ENCODE measurements around the gene PBX4.

The PBX4 gene

GRCh38 chr19:19644054-19644388 is 25.5 kb upstream of the PBX4 start:
- TF ChIP-seq MYC (IDR thresholded peaks at IDR 0.05; ENCODE audit: low read depth, low read length) (no peak), MAX (IDR thresholded peaks at IDR 0.05; ENCODE audit: low read depth, low read length) (no peak), POLR2A (IDR thresholded peaks at IDR 0.05; ENCODE audit: extremely low read depth, insufficient read length) (no peak), CTCF (IDR thresholded peaks at IDR 0.05; ENCODE audit: low read depth, low read length) (no peak)
- no peak for DNase-seq (ENCODE audit: low read depth)
- H3K4me3 ChIP-seq (ENCODE audit: low read depth, low read length): no peak overlapping the region

GRCh38 chr19:19643158-19644053 is 24.9 kb upstream of the PBX4 start, which contains the start of gene GMIP:
Gene GMIP (minus strand): TSS chr19:19643657. CDS start chr19:19643529, 128 bp downstream.
- peak within 1 kb of the TSS; percentile 85 for H3K4me3 ChIP-seq (ENCODE audit: low read depth, low read length)
- DNase-seq (ENCODE audit: low read depth): peak; percentile 88
- TF ChIP-seq CTCF (IDR thresholded peaks at IDR 0.05; ENCODE audit: low read depth, low read length) (peak; percentile 73), POLR2A (IDR thresholded peaks at IDR 0.05; ENCODE audit: extremely low read depth, insufficient read length) (peak; percentile 14), MAX (IDR thresholded peaks at IDR 0.05; ENCODE audit: low read depth, low read length) (no peak; the same call in 1 of the 2 replicates), MYC (IDR thresholded peaks at IDR 0.05; ENCODE audit: low read depth, low read length) (peak; percentile 56)

DNA sequence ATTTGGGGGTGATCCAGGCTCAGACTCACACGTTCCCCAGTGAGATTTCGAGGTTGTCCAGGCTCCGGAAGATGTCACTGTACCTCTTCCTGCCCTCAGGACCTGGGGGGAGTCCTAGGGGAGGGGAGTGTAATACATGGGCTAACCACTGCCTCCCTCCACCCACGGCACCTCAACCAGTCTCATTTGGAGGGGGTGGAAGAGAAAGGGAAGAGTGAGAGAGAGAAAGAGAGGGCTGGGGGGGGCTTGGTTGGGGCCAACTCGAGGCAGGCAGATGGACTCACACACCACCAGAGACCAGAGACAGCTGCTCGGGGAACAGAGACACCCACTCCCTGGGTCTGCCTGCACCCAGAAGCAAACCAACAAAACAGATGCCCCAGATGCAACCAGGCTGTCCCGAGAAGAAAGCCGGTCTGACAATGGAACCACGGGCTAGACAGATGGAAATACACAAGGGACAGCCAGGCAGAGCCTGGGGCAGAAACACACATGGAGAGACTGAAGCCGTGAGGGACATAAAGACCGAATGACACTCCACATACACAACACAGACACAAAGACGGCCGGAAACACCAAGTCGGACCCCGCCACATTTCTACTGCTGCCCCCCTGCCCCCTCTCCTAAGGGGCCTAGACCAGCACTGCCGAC is 24.1 kb upstream of the PBX4 start:
- peak; percentile 73 for DNase-seq (ENCODE audit: low read depth)
- peak overlapping the region; percentile 85 for H3K4me3 ChIP-seq (ENCODE audit: low read depth, low read length)
- no peak for TF ChIP-seq POLR2A (IDR thresholded peaks at IDR 0.05; ENCODE audit: extremely low read depth, insufficient read length)
- TF ChIP-seq MYC (IDR thresholded peaks at IDR 0.05; ENCODE audit: low read depth, low read length): no peak
- peak; percentile 1 for TF ChIP-seq CTCF (IDR thresholded peaks at IDR 0.05; ENCODE audit: low read depth, low read length)
- no peak for TF ChIP-seq MAX (IDR thresholded peaks at IDR 0.05; ENCODE audit: low read depth, low read length)

DNA sequence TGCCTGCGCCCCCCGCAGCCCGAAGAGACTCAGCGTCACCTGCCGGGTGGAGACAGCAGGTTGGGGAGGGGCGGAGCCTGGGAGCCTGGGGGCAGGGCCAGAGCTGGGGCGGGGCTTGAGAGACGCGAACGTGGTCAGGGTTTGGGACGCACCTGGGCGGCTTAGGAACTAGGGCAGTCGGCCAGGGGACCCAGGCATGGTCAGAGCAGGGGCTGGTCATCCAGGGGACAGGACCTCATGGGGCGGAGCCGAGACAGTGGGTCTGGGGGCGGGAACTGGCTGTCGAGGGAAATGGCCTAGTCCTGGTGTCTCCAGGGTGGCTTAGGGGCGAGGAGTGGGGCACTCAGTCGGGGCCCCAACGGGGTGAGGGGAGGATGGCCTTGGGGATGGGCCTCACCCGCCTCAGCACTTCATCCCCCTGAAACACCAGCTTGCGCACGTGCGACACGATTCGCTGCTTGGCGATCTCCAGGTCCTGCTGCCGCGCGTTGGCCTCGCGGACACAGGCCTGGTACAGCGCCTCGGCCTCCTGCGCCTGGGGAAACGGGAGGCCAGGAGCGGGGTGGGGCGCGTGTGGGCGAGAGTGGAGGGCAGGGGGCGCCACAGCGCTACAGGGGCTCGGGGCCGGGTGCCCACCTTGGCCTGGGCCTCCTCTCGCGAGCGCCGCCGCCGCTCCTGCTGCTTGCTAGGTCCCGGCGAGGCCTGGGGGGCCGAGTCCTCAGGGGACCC is 19.2 kb upstream of the PBX4 start:
- no peak for DNase-seq (ENCODE audit: low read depth)
- H3K4me3 ChIP-seq (ENCODE audit: low read depth, low read length): no peak overlapping the region
- TF ChIP-seq MAX (IDR thresholded peaks at IDR 0.05; ENCODE audit: low read depth, low read length) (no peak), CTCF (IDR thresholded peaks at IDR 0.05; ENCODE audit: low read depth, low read length) (no peak), POLR2A (IDR thresholded peaks at IDR 0.05; ENCODE audit: extremely low read depth, insufficient read length) (no peak), MYC (IDR thresholded peaks at IDR 0.05; ENCODE audit: low read depth, low read length) (no peak)

DNA sequence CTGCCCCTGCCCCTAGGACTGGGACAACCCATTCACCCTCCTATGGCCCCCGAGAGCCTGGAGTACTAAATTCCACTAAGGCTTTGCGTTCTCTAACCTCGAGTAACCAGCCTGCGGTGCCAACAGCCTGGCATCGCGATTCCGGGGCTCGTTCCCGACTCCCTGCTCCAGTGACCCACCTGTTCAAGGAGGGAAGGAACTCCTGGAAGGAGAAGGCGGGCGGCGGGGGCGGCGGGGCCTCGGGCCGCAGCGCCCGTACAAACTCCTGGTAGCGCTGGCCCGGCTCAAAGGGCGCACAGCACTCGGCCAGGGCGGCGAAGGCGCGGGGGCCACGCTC is 18.7 kb upstream of the PBX4 start:
- TF ChIP-seq POLR2A (IDR thresholded peaks at IDR 0.05; ENCODE audit: extremely low read depth, insufficient read length): no peak
- TF ChIP-seq MYC (IDR thresholded peaks at IDR 0.05; ENCODE audit: low read depth, low read length): no peak
- no peak for TF ChIP-seq CTCF (IDR thresholded peaks at IDR 0.05; ENCODE audit: low read depth, low read length)
- TF ChIP-seq MAX (IDR thresholded peaks at IDR 0.05; ENCODE audit: low read depth, low read length): no peak
- no peak for DNase-seq (ENCODE audit: low read depth)
- H3K4me3 ChIP-seq (ENCODE audit: low read depth, low read length): no peak overlapping the region

All from NB4 (cell line).